ENCODE measurements around the gene COQ9. TPM values are rescaled to one million over a fixed set of nuclear protein-coding genes. Genes with fewer than 3 reads are reported as not detected.

COQ9 gene
- total RNA-seq, 1 experiment from 2014 or later = 32.9 TPM

- Histone ChIP-seq H2BK12ac (ENCODE audit: insufficient read length, low read depth, low read length) (no peak overlapping the region), H2AK5ac (ENCODE audit: insufficient read length, low read length) (no peak overlapping the region), H3K9me3 (ENCODE audit: control insufficient read depth, low read depth, low read length) (no peaks in the 10 kb centered on the region), H2BK120ac (ENCODE audit: low read depth, low read length, poor library complexity, severe bottlenecking) (no peak overlapping the region), H3K27me3 (ENCODE audit: insufficient read depth, low read length) (no peaks in the 10 kb centered on the region), H2BK20ac (ENCODE audit: low read depth, low read length, poor library complexity, severe bottlenecking) (no peak overlapping the region), H3K4ac (ENCODE audit: low read depth, low read length) (no peak overlapping the region), H3K23ac (ENCODE audit: insufficient read length, low read depth, low read length) (no peak overlapping the region), H4K5ac (ENCODE audit: insufficient read length, low read depth, low read length) (no peak overlapping the region), H2BK15ac (ENCODE audit: low read depth, low read length) (no peak overlapping the region), H2BK5ac (ENCODE audit: insufficient read length, low read length) (no peak overlapping the region), H3K56ac (ENCODE audit: insufficient read length, low read depth, low read length) (no peak overlapping the region), H2AFZ (ENCODE audit: low read length) (no peak overlapping the region), H3K4me1 (ENCODE audit: insufficient read depth, low read length) (no peaks in the 10 kb centered on the region), H3K18ac (ENCODE audit: insufficient read length, low read depth, low read length) (no peak overlapping the region), H3K27ac (ENCODE audit: insufficient read length, low read depth, low read length) (no peak overlapping the region), H4K8ac (replicated peaks; ENCODE audit: insufficient read length, low read depth, low read length) (no peak overlapping the region), H3K4me2 (ENCODE audit: insufficient read depth, insufficient read length, low read length) (no peak overlapping the region), H4K20me1 (ENCODE audit: control insufficient read depth, insufficient read depth, insufficient read length) (no peaks in the 10 kb centered on the region), H3K14ac (ENCODE audit: insufficient read depth, low read length) (no peak overlapping the region), H4K91ac (ENCODE audit: insufficient read length, low read depth, low read length) (no peak overlapping the region), H3T11ph (ENCODE audit: low read length) (no peak overlapping the region), H3K79me1 (ENCODE audit: insufficient read depth, low read depth, low read length, poor library complexity, severe bottlenecking) (no peaks in the 10 kb centered on the region), H3K9ac (ENCODE audit: extremely low read depth, insufficient read length, low read length) (no peak overlapping the region), H3K23me2 (ENCODE audit: insufficient read length, low read depth, low read length, poor library complexity, severe bottlenecking) (no peaks in the 10 kb centered on the region), H3K79me2 (ENCODE audit: insufficient read depth, low read length) (no peaks in the 10 kb centered on the region)
- no peaks in the 10 kb centered on the region; a peak in 1 of 5 replicates for H3K9me3 Mint-ChIP-seq
- TF ChIP-seq CTCF (conservative IDR thresholded peaks at IDR 0.05) = no peak
- H3K36me3 Mint-ChIP-seq (ENCODE audit: insufficient read depth in 1 of 3, low read depth in 3 of 3) = no peaks in the 10 kb centered on the region
- H3K4me3 Mint-ChIP-seq = no peak overlapping the region
- H3K27ac Mint-ChIP-seq = no peak overlapping the region
- no peak for DNase-seq
- no CpG with 5 or more reads among the region's 2 CpGs for WGBS (ENCODE audit: extremely low coverage, insufficient read length, low lambda C conversion rate)
- H3K27me3 Mint-ChIP-seq (ENCODE audit: low read depth) = peaks cover 6% of the 10 kb centered on the region
- H3K4me1 Mint-ChIP-seq = peaks cover 2 to 5% of the 10 kb centered on the region in 2 experiments; a peak in 1 of 4 replicates
These were observed 40.4 kb upstream of the COQ9 start for GRCh38 chr16:57406881-57407280.

Measured in H9 (cell line).